GM18858 (cell line): ENCODE results near the gene MFAP4.
"Not testable (repeated sequence)": the region's sequence is repeated elsewhere in the genome, so short reads cannot be mapped to it uniquely, and the experiment has no call there.

ENCODE experiments used
- ATAC-seq: cut with Tn5 transposase; IDR thresholded peaks from one replicate; pipeline ENCODE4 v1.9.1; 2021; ENCODE audit not compliant: unreplicated experiment

Gene MFAP4

DNA sequence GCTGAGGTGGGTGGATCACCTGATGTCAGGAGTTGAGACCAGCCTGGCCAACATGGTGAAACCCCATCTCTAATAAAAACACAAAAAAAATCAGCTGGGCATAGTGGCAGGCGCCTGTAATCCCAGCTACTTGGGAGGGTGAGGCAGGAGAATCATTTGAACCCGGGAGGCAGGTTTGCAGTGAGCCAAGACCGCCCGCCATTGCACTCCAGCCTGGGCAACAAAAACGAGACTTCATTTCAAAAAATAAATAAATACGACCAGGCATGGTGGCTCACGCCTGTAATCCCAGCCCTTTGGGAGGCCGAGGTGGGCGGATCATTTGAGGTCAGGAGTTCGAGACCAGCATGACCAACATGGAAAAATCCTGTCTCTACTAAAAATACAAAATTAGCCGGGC is 33.6 kb downstream of the MFAP4 start:
- not testable (repeated sequence) for ATAC-seq

DNA sequence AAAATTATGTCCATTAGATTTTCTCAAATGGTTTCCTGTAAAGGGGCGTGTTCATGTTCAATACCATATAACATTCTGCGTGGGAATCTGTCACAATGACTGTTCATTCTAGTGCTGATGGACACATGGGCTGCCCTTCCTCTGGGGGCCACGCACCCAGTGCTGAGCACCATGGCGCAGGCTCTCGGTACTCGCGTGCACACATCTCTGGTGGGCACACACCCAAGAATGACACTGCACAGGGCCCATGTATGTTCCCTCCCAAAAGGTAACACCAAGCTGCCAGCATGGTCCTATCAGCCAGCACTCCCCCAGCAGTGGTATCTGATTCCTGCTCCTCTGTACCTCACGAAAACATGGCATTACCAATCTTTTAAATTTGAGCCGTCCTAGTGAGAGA is 38.2 kb downstream of the MFAP4 start:
- ATAC-seq: no peak

DNA sequence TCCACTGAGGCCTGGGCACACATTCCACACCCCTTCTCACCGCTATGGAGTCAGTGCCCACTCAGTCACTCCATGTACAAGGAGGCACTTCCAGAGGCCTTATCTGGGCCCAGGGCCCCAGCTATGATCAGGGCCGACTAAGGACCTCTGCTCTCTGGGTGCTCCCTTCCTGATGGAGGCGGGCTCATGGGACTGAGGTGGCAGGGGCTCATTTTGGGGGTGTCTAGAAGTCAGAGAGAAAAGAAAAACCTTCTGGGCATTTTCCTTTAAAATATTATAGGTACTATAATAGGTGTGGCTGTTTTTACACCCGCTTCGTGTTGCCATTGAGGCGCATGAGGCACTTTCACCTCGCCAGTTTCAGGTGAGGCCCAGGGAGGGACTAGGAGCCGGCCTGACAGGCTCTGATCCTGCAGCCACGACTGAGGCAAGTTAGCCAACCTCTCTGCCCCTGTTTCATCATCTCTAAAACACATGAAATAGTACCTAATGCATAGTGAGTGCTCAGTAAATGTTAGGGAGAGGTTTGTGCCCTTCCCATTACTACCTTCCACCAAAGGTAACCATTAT is 38.8 kb downstream of the MFAP4 start:
- ATAC-seq: no peak

DNA sequence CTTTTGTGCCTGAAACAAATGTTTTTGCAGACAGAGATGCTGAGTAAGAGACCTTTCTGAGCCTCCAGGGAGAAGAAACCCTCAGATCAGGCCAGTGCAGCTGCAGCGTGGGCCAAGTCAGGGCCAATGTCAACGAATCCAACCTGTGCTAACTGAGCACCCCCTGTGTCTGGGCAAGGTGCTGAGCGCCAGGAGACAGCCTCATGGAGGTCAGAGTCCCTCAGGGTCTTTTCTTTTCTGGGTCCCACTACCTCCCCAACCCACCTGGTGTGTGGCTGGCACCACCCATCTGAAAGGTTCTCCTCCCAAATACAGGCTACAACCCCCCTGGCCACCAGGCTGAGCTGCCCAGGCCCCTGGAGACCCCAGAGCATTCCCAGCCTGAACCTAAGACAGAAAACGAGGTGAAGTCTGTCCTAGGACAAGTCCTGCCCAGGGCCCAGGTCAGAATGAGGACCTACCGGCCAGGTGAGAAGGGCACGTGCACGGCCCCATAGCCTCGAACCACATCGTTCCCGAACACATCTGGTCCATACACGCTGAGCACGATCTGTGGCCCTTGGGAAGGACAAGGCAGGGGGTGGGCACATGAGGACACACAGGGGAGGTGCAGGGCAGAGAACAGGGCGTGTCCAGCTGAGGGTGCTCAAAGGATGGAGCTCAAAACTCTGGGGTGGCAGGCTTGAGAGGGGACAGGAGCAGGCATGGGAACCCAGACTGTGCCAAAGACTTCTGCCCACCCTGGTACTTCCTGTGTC is 39.5 kb downstream of the MFAP4 start:
- ATAC-seq: no peak

DNA sequence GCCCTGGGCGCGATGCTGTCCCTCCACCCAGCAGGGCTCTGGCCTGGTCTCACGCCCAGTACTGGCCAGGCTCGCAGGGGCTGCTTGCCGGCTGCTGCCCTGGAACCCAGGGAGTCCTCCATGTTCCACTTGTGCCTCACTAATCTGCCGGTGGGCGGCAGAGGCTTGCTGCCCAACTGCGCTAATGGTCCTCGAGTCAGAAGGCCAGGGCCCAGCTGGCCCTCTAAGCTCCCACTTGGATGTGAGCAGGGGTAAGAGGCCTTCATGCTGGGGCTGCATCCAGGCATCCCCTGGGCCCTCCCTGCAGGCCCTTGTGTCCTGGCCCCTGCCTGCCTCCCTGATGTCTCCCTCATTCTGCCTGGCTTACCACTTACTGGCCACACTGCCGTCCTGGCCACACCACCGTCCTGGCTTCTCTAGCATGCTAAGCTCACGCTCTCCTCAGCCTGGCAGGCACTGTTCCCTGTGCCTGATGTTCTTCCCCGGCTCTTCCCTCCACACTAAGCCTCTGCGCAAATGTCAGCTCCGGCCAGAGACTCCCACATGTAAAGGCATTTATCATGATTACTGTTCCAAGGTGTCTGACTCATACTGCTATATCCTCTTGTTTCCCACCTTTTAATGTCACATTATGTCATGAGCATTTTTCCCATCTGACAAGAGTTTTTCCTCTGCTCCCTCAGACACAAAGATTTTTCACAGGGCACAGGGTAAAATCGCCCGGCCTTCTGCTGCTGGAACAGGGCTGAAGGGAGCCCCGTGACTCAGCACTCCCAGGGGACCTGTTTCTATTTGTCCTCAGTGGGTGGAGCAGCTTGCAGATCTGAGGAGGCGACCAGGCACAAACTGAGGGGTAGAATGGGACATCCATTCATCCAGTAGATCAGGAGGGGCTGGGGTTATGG is 40.4 kb downstream of the MFAP4 start:
- no peak for ATAC-seq

DNA sequence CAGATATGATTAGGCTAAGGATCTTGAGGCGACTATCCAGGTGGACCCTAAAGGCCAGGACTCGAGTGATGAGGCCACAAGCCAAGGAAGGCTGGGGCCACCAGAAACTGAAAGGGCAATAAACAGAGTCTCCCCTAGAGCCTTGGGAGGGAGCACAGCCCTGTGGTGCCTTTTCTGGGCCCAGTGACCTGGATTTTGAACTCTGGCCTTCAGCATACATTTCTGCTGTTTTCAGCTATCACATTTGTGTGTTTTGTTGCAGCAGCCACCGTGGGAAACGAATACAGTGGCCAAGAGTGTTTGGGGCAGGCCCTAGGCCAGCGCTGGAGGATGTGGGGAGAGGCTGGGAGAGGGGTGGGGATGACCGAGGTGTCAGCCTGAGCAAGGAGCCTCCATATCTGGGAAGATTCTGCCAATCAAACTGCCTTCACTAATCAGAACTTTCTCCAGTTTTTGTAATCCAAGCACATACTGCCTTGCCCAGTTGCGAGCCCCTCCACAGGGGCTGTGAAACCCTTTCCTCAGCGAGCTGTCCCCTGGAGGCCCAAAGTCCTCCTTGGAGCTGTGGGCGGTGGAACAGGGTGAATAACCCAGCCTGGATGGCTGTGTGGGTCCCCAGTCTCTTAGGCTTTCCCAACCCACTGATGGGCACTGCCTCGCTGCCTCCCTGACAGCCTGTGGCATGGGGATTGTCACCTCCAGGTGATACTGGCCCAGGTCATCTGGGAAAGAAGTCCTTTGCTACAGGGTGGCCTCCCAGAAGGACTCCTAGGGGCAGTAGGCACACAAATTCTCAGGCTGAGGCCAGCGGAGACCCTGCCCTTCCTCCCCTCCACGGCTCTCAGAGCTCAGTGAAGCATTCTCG is 41.3 kb downstream of the MFAP4 start:
- no peak for ATAC-seq

DNA sequence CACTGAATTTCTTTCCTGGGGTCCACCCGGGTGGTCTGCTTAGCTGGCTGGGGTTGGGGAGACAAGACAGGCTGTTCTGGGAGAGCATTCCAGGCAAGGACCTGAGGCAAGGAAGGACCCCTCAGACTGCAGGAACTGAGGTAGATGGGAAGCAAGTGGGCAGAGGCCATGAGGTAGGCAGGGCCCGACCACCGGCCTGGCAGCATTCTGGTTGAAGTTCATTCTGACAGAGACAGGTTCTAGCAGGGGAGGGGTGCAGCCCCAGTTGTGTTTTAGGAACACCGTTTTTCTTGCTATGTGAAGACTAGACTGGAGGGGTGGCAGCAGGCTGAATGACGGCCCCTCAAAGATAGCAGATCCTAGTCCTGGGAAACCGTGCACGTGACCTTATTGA is 41.9 kb downstream of the MFAP4 start:
- no peak for ATAC-seq

DNA sequence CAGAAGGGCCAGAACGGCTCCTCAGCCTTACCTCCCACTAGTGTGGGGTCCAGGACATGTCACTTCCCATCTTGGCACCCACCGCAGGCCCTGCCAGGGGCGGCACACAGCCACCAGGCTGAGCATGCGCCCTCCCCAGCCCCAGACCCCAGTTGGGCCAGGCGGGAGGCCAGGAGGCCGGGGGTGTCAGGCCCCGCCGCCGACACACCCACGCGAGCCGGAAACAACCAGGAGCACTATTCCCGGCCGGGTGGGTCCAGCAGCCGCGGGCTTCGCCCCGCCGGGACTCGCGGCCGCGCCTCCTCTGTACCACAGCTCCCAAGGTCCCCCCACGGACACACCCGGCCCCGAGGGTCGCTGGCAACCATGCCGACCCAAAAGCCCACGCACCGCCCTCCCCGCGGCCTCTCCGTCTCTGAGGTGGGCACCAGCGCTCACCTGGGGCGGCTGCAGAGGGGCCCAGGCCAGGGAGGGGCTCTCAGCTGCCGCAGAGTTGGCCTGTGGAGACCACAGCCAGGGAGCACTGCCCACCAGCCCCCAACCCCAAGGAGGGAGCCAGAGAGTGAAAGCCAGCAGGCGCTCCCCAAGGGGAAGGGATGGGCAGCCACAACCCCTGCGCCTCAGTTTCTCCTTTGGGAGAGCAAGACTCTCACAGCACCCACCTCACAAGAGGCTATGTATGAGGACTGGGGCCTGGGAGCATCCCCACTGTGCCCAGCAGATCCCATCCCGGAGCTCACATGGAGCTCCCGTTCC is 42.5 kb downstream of the MFAP4 start:
- no peak for ATAC-seq

DNA sequence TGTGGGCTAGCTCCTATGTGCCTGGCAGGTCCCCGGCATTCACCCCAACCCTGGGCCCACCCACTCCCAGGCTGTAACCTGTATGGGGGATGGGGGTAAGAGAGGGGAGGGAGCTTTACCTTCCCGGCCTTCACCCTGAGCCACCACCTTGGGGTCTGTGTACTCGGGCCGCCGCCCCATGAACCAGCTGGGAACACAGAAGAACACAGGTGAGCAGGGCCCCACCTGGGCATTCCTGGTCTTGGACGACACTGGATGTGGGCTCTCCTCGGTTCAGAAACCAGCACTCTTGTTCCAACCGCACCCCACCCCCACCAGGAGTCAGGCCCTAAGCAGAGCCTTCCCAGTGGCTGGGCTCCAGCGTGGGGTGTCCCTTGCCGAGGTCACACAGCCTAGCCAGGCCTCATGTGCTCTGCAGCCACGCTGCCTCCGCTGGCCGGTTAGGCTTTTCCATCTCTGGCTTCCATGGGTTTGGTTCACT is 43.3 kb downstream of the MFAP4 start:
- no peak for ATAC-seq

DNA sequence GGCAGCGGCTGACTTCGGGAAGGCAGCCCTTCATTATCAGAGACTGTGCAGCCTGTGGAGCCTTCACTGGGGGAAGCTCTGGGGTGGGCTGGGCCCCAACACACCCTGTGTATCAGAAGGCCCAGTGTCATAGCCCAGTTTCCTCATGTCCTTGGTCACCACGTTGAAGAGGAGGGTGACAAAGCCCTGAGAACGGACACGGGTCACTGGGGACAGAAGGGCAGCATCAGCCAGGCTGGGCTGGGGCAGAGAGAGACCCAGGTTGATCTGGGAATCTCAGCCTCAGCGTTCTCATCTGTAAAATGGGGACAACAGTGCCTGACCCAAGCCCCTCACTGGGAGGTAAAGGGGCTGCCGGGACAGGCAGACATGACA is 43.7 kb downstream of the MFAP4 start:
- no peak for ATAC-seq

DNA sequence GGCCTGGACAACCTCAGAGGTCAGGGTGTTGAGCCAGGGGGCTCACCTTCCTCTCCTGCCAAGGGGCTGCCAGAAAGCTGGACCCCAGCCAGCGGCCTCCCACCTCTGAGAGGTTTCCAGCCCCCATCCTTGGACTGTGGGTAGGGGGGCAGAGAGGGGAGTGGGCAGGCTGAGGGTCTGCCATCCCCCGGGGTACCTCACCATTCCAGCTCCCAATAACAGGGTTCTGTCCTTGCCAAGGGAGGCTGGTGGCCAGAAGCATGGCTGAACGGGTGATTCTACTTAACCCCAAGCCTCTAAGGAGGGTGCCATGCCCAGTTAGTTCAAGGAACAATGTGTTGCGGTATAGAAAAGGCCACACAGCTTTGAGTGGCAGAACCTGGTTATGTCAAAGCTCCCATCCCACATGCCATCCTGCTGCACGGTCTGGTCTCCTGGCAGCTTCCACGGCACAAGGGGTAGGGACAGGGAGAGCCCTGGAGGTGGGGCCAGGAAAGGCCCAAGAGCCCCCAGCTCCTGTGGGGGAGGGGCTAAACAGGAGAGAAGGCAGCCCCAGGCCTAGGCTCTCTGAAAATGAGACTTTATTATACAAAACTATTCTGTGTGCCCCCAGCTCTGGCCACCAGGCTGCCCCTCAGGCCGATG is 44.3 kb downstream of the MFAP4 start:
- no peak for ATAC-seq

DNA sequence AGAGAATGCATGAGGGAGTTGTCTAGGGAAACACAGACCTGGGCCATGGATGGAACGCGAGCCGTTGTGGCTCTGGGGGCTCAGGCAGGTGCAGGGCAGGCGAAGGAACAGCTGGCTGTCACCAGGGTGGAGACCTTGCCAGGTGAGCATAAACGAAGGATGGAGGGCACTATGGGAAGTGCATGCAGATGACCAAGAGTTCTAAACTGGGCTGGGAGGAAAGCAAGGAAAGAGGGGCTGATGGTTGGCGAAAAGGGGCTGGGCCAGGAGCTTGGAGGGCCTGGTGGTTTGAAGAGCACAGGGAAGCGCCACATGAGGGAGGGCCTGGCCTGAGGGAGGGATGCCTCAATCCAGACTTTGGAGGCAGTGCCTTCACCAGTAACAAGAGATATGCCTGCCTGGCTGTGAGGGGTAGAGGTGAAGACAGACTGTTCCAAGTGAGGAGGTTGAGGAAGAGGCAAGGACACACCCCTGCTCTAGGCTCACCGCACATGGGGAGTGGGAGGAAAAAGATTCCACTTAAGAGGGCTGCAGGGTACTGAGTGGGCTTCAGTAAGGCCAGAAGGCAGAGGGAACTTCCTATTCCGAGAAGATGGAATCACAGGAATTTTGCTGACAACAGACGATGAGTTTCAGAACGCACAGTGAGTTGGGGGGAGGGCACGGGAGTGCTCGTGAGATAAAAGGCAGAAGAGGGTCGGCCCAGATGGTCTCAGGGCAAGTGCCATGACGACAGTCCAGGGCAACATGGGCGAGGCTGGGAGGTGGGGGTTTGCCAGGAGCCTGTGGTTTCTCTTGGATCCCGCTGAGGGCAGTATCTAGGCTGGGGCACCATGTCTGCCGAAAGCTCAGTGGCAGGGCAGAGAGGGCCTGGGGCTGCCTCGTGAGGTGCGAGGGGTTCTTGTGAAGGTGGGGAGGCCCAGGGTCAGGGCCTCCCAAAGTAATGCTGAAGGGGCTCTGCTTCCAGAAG is 45.1 kb downstream of the MFAP4 start:
- ATAC-seq: no peak

DNA sequence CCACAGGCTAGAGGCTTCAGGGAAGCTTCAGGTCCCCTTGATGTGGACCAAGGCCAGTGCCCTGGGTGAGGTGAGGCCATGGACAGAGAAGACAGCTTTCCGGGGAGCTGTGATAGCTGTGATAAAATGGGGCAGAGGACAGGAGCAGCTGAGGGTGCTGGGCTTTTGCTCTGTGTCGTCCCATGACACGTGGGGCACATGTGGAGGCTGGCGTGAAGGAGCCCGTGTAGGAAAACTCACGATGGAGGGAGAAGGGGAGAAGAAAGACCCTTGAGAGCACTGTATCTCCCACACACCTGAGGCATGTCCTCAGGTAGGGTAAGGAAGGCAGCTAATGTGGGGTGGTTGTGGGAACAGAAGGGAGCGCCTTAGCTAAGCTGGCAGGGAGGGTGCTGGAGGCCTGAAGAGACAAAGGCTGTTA is 45.8 kb downstream of the MFAP4 start:
- ATAC-seq: no peak

DNA sequence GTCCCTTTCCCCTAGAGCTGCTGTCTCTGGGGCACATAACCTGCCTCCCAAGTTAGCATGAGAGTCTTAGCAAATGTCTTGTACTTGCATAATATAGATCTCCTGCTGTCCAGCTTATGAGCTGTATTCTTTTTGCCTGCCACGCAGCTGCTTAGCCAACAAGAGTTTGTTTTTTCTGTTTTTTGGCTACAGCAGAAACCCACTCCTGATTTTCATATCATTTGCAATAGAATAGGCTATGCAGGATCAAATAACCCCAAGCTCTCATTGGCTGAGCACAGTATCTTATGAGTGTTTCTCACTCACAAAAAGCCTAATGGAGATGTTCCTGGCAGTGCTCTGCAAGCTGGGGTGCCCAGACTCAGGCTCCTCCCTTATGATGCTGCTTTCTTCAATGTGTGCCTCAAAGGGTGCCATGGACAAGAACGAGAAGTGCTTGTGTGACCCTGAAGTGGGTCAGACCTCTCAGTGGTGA is 47.6 kb downstream of the MFAP4 start:
- ATAC-seq: no peak

DNA sequence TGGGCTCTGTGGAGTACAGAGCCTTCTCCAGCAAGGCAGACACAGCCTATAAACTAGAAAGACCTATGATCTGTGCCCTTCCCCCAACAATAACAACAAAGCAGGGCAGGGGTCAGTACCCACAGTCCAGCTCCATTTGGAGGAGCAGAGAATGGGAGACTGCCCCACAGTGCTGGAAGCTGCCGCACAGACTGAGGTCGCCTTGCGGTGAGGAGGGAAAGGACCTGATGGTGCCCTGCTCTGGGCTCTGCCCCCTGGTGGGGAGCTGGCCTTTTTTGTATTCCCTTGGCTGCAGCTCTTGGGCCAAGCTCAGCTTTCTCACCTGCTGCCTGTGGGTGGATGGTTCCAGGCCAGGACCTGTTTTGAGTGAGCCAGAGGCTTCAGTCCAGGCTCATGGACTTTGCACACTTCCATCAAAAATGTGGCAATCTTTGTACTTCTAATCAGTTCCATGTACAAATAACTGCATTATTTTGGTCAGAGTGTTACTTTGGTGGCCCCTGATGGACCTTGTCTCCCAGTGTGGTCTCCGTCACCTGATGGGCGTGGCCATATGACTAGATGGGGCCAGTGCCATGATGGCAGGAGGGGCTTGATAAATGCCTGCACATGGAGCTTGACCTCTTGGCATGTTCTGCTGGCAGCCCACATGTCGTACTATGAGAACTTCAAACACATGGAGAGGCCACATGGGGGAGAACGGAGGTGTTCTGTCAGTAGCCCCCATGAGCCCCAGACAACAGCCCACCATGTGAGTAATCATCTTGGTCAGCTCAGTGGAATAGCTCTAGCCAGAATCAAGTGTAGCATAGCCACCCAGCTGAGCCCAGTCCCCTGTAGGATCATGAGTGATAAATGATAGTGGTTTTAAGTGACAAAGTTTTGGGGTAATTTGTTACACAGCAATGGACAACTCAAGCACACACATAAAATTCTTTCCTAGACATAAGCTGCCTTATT is 48.7 kb downstream of the MFAP4 start:
- ATAC-seq: no peak

DNA sequence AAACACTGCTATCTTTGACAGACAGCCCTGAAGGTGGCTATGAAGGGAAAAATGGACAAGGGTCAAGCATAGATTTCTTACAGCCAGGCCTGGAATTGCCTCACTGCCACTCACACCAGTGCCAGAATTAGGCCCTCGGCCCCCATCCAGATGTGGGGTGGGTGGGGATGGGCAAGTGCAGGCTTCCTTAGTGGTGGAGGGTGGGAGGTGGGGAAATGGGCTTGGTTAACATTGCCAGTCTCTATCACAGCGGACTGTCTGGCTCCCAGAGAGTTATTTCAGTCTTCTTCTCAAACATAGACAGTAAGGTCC is 49.3 kb downstream of the MFAP4 start:
- no peak for ATAC-seq

DNA sequence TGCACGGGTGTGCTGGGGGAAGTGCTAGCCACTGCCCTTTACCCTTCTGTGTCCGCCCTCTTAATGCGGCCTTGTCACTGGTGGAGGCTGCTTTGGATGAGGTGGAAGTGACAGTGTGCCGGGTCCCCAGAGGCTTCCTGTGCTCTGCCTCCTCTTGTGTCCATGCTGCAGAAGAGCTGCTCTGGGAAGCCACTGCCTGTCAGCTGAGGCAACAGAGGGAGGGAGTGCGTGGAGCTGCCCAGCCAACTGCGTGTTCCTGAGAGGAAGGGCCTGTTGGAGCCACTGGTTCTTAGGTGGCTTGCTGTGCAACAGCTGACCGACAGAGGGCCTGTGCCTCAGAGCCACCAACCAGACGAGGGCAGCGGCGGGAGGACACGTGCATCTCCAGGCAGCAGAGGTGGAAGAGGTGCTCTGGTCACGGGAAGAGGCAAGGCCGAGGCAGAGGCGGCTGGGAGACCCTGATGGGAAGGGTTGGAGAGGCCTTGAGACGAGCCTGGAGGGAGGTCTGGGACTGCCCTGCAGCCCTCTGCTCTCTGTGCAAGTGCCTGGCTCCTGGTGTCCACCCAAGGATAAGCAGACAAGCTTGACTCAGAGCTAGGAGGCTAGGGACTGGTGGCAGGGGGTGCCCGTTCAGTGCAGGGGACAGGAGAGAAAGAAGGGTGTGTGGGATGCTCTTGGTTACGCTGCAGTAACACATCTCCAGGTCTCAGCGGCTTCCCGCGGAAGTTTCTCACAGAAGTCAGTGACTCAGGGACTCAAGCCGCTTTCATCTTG is 49.9 kb downstream of the MFAP4 start:
- no peak for ATAC-seq
